ENCODE measurements around the gene DUSP15.

DNA sequence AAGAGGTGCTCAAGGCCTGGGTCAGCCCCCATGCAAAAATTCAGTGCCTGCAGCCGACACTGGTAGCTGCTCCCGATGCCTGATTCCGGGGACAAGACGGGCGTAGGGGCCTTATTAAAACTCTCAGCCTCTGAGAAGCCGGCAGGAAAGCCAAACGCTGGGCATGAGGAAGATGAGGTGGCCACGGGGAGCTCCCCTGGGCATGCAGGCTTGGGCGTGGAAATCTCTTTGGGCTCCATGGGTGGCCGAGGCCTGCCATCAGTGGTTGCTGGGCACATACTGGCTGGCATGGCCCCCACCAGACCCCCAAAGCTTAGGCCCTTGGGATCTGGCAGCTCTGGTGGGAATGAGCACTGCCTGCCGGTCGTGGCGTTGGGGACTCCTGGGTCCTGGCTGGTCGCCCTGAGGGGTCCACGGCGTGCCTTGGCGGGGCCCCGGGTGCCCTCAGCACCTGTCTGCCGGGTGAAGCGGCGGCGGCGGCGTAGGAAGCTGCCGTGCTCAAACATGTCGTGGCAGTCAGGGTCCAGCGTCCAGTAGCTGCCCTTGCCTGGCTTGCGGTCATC, 25.5 kb downstream of the DUSP15 start:
- no peak for TF ChIP-seq CTCF (IDR thresholded peaks at IDR 0.05 in 2 of 3, conservative IDR thresholded peaks at IDR 0.05 in 1 of 3; ENCODE audit: insufficient read depth in 2 of 3, low read depth in 1 of 3, low read length in 3 of 3)
- no peak for TF ChIP-seq MYNN (IDR thresholded peaks at IDR 0.05)
- no peak for TF ChIP-seq MYNN (CRISPR knock-in tag; IDR thresholded peaks at IDR 0.05)
- TF ChIP-seq SMARCE1 (IDR thresholded peaks at IDR 0.05): no peak
- no peak for TF ChIP-seq ZNF253 (CRISPR knock-in tag; conservative IDR thresholded peaks at IDR 0.05)
- no peak for TF ChIP-seq EP300 (IDR thresholded peaks at IDR 0.05; ENCODE audit: low read length)
- no peak for TF ChIP-seq POLR2AphosphoS2 (IDR thresholded peaks at IDR 0.05; ENCODE audit: low read length)
- TF ChIP-seq IRF1 (CRISPR knock-in tag; IDR thresholded peaks at IDR 0.05; ENCODE audit: borderline replicate concordance): no peak
- no peak for TF ChIP-seq POLR2A (conservative IDR thresholded peaks at IDR 0.05)
- no peak for TF ChIP-seq AFF4 (CRISPR knock-in tag; IDR thresholded peaks at IDR 0.05)
- TF ChIP-seq CCNT2 (IDR thresholded peaks at IDR 0.05; ENCODE audit: borderline replicate concordance, extremely low read depth, insufficient read length, low read depth, low read length): no peak
- no peak for TF ChIP-seq EZH2 (IDR thresholded peaks at IDR 0.05; ENCODE audit: borderline replicate concordance, low read depth, low read length)
- no peak for TF ChIP-seq NFRKB (IDR thresholded peaks at IDR 0.05; ENCODE audit: low read depth)
- TF ChIP-seq NFYB (IDR thresholded peaks at IDR 0.05; ENCODE audit: extremely low read depth, insufficient read length): no peak
- TF ChIP-seq HDAC2 (IDR thresholded peaks at IDR 0.05): no peak
